Liver (tissue), 3 donors: Measurements from ENCODE around the gene CTRB1.

Experiments used
- EGR1 ChIP-seq, 2 donors: IDR thresholded peaks; 2 replicates each; pipeline ENCODE4 v1.6.1; 2016 to 2018; ENCODE audit warnings: antibody characterized with exemption in 2 of 2, low read depth in 2 of 2
- GABPA ChIP-seq, 2 donors: IDR thresholded peaks in 1 of 2; conservative IDR thresholded peaks in 1 of 2; 2 replicates each; pipeline ENCODE4 v1.6.1; 2016; ENCODE audit warnings: antibody characterized with exemption in 2 of 2, mild to moderate bottlenecking in 1 of 2, moderate library complexity in 1 of 2
- HNF4G ChIP-seq: IDR thresholded peaks from 2 replicates; pipeline ENCODE4 v1.6.1; 2016; ENCODE audit warnings: antibody characterized with exemption
- JUND ChIP-seq, 2 donors: IDR thresholded peaks; 2 replicates each; pipeline ENCODE4 v1.6.1; 2016; ENCODE audit warnings: antibody characterized with exemption in 2 of 2
- NR2F2 ChIP-seq: IDR thresholded peaks from 2 replicates; pipeline ENCODE4 v1.6.1; 2016; ENCODE audit warnings: antibody characterized with exemption
- RAD21 ChIP-seq, 2 donors: IDR thresholded peaks; 2 replicates each; pipeline ENCODE4 v1.6.1; 2016; ENCODE audit warnings: antibody characterized with exemption in 2 of 2, mild to moderate bottlenecking in 2 of 2
- RXRA ChIP-seq, 2 donors: IDR thresholded peaks; 2 replicates each; pipeline ENCODE4 v1.6.1; 2017 to 2018; ENCODE audit warnings: antibody characterized with exemption in 2 of 2, mild to moderate bottlenecking in 1 of 2
- SP1 ChIP-seq: IDR thresholded peaks from 2 replicates; pipeline ENCODE4 v1.6.1; 2018; ENCODE audit warnings: antibody characterized with exemption, mild to moderate bottlenecking
- TAF1 ChIP-seq: conservative IDR thresholded peaks from 2 replicates; pipeline ENCODE4 v1.6.1; 2016; ENCODE audit warnings: antibody characterized with exemption, mild to moderate bottlenecking
- YY1 ChIP-seq: IDR thresholded peaks from 2 replicates; pipeline ENCODE4 v1.6.1; 2016; ENCODE audit warnings: antibody characterized with exemption, mild to moderate bottlenecking
- TF ChIP-seq, protein P1 (sequence below): fragments of 150-350 bp; IDR thresholded peaks from 2 replicates; pipeline ENCODE4 v1.5.1; 2017; ENCODE audit warnings: improper control_type of control experiment, low read depth, low read length; ENCODE audit not compliant: missing input control
- TF ChIP-seq, protein P2 (sequence below): IDR thresholded peaks from 2 replicates; pipeline ENCODE4 v1.6.1; 2016; ENCODE audit warnings: antibody characterized with exemption
- TF ChIP-seq, protein P3 (sequence below): IDR thresholded peaks from 2 replicates; pipeline ENCODE4 v1.6.1; 2016; ENCODE audit warnings: antibody characterized with exemption, mild to moderate bottlenecking
- TF ChIP-seq, protein P4 (sequence below): IDR thresholded peaks from 2 replicates; pipeline ENCODE4 v1.6.1; 2016; ENCODE audit warnings: antibody characterized with exemption
- donor health status: healthy.
- donor health status: healthy.

DNA sequence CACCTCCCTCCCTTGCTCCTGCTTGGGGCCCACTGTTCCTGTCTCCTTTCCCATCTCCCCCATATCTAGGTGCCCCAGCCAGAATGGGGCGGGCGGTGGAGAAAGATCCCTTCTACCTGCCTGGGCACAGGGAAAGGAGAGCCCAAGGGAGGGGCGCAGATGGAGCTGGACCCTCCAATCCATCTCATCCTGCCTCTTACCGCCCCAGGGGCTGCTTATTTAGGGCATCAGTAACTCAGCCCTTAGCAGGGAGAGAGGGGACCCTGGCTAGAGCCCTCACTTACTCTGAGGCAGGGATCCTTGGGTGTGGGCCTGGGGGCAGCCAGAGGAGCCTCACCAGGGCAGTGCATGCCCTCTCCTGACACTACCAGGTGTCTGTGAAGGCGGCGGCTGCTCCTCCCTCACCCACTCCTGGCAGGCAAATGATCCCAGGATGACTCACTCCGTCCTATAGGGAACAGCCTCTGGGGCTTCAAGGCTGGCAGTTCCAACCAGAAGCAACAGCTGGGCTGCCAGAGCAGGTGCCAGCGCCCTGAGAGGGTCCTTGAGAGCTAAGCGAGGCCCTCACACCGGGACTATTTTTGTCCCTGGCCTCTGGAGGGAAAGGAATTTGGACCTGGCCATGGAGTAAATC is 49.0 kb downstream of the CTRB1 start:
- TF ChIP-seq, protein P1, sequence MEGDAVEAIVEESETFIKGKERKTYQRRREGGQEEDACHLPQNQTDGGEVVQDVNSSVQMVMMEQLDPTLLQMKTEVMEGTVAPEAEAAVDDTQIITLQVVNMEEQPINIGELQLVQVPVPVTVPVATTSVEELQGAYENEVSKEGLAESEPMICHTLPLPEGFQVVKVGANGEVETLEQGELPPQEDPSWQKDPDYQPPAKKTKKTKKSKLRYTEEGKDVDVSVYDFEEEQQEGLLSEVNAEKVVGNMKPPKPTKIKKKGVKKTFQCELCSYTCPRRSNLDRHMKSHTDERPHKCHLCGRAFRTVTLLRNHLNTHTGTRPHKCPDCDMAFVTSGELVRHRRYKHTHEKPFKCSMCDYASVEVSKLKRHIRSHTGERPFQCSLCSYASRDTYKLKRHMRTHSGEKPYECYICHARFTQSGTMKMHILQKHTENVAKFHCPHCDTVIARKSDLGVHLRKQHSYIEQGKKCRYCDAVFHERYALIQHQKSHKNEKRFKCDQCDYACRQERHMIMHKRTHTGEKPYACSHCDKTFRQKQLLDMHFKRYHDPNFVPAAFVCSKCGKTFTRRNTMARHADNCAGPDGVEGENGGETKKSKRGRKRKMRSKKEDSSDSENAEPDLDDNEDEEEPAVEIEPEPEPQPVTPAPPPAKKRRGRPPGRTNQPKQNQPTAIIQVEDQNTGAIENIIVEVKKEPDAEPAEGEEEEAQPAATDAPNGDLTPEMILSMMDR = no peak
- no peak for TF ChIP-seq TAF1
- TF ChIP-seq, protein P2, sequence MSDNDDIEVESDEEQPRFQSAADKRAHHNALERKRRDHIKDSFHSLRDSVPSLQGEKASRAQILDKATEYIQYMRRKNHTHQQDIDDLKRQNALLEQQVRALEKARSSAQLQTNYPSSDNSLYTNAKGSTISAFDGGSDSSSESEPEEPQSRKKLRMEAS = no peak
- TF ChIP-seq YY1 = no peak
- TF ChIP-seq, protein P3, sequence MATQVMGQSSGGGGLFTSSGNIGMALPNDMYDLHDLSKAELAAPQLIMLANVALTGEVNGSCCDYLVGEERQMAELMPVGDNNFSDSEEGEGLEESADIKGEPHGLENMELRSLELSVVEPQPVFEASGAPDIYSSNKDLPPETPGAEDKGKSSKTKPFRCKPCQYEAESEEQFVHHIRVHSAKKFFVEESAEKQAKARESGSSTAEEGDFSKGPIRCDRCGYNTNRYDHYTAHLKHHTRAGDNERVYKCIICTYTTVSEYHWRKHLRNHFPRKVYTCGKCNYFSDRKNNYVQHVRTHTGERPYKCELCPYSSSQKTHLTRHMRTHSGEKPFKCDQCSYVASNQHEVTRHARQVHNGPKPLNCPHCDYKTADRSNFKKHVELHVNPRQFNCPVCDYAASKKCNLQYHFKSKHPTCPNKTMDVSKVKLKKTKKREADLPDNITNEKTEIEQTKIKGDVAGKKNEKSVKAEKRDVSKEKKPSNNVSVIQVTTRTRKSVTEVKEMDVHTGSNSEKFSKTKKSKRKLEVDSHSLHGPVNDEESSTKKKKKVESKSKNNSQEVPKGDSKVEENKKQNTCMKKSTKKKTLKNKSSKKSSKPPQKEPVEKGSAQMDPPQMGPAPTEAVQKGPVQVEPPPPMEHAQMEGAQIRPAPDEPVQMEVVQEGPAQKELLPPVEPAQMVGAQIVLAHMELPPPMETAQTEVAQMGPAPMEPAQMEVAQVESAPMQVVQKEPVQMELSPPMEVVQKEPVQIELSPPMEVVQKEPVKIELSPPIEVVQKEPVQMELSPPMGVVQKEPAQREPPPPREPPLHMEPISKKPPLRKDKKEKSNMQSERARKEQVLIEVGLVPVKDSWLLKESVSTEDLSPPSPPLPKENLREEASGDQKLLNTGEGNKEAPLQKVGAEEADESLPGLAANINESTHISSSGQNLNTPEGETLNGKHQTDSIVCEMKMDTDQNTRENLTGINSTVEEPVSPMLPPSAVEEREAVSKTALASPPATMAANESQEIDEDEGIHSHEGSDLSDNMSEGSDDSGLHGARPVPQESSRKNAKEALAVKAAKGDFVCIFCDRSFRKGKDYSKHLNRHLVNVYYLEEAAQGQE = no peak
- TF ChIP-seq NR2F2 = no peak
- TF ChIP-seq RXRA (IDR thresholded peaks at IDR 0.05) = no peak
- no peak for TF ChIP-seq RAD21 (IDR thresholded peaks at IDR 0.05)
- TF ChIP-seq, protein P4, sequence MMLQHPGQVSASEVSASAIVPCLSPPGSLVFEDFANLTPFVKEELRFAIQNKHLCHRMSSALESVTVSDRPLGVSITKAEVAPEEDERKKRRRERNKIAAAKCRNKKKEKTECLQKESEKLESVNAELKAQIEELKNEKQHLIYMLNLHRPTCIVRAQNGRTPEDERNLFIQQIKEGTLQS = no peak
- TF ChIP-seq EGR1 (IDR thresholded peaks at IDR 0.05; ENCODE audit: low read depth in 2 of 2) = no peak
- no peak for TF ChIP-seq SP1
- no peak for TF ChIP-seq HNF4G
- no peak for TF ChIP-seq JUND (IDR thresholded peaks at IDR 0.05)
- TF ChIP-seq GABPA (IDR thresholded peaks at IDR 0.05 in 1 of 2, conservative IDR thresholded peaks at IDR 0.05 in 1 of 2) = no peak
